ENCODE results near the gene ACOX2. TPM values are rescaled to one million over a fixed set of nuclear protein-coding genes. Genes with fewer than 3 reads are reported as not detected.
A peak's percentile ranks its signal among the peaks of the same experiment; 100 is the strongest.

ACOX2 gene
- total RNA-seq, 4 donors from 2014 or later, result 17.3 to 43.3 (median 23.6) TPM

- H3K27ac ChIP-seq, result peak overlapping the region; percentile 11 to 93 (median 91)
- H3K36me3 ChIP-seq, result no peaks in the 10 kb centered on the region
- TF ChIP-seq CTCF (IDR thresholded peaks at IDR 0.05), result no peak
- no peak for TF ChIP-seq POLR2A (IDR thresholded peaks at IDR 0.05)
- TF ChIP-seq POLR2AphosphoS5 (IDR thresholded peaks at IDR 0.05), result no peak
- no peak for TF ChIP-seq EP300 (IDR thresholded peaks at IDR 0.05)
- no peaks in the 10 kb centered on the region for H3K27me3 ChIP-seq
- WGBS, 2 donors (ENCODE audit: low coverage in 1 of 2), result 0% methylated on average over 1 of the region's 15 CpGs; no CpG with 5 or more reads in 1 of the 2 donors
- ATAC-seq, result no peak
- H3K9me3 ChIP-seq, result no peaks in the 10 kb centered on the region
- H3K4me1 ChIP-seq, result peaks cover 10 to 60% (median 33%) of the 10 kb centered on the region in 3 donors
- peak overlapping the region; percentile 69 to 86 for H3K4me3 ChIP-seq
Observed at GRCh38 chr3:58492494-58492905, 44.5 kb downstream of the ACOX2 start.

GRCh38 chr3:58491506-58492402, 45.2 kb downstream of the ACOX2 start, which contains the start of gene KCTD6:
Gene KCTD6, plus strand, starts transcription at chr3:58492096. Its CDS starts 6,660 bp downstream, at chr3:58498756.
- peak; percentile 97 for ATAC-seq
- 0% methylated on average over 1 to 3 of the region's 104 CpGs for WGBS, 2 donors (ENCODE audit: low coverage in 1 of 2)
- peak; percentile 43 for TF ChIP-seq POLR2AphosphoS5 (IDR thresholded peaks at IDR 0.05)
- TF ChIP-seq CTCF (IDR thresholded peaks at IDR 0.05), result peak; percentile 18 to 84 (median 76)
- peak; percentile 39 to 62 for TF ChIP-seq POLR2A (IDR thresholded peaks at IDR 0.05)
- TF ChIP-seq EP300 (IDR thresholded peaks at IDR 0.05), result no peak

GRCh38 chr3:58490860-58491501, 46.0 kb downstream of the ACOX2 start:
- ATAC-seq, result no peak
- no peak for TF ChIP-seq CTCF (IDR thresholded peaks at IDR 0.05)
- no peak for TF ChIP-seq EP300 (IDR thresholded peaks at IDR 0.05)
- TF ChIP-seq POLR2AphosphoS5 (IDR thresholded peaks at IDR 0.05), result no peak
- no peak for TF ChIP-seq POLR2A (IDR thresholded peaks at IDR 0.05)
- peak overlapping the region; percentile 24 to 86 for H3K4me3 ChIP-seq

More at GRCh38 chr3:58491506-58492402, 45.2 kb downstream of the ACOX2 start, which contains the start of gene KCTD6:
- Histone ChIP-seq H3K9me3 (no peaks in the 10 kb centered on the region), H3K27me3 (no peaks in the 10 kb centered on the region), H3K36me3 (no peaks in the 10 kb centered on the region), H3K4me1 (peaks cover 3 to 58% (median 26%) of the 10 kb centered on the region in 3 donors), H3K27ac (peak within 1 kb of the TSS; percentile 47 to 93 (median 91)), H3K4me3 (peak within 1 kb of the TSS; percentile 69 to 86)

GRCh38 chr3:58488967-58489366, 48.0 kb downstream of the ACOX2 start:
- H3K4me1 ChIP-seq, result peaks cover 3 to 30% (median 11%) of the 10 kb centered on the region in 3 donors
- no peak overlapping the region for H3K27ac ChIP-seq
- no peaks in the 10 kb centered on the region for H3K9me3 ChIP-seq
- H3K27me3 ChIP-seq, result no peaks in the 10 kb centered on the region
- H3K36me3 ChIP-seq, result no peaks in the 10 kb centered on the region
- no peak overlapping the region for H3K4me3 ChIP-seq
- ATAC-seq, result no peak
- TF ChIP-seq EP300 (IDR thresholded peaks at IDR 0.05) (no peak), POLR2AphosphoS5 (IDR thresholded peaks at IDR 0.05) (no peak), POLR2A (IDR thresholded peaks at IDR 0.05) (no peak), CTCF (IDR thresholded peaks at IDR 0.05) (no peak)
- no CpG with 5 or more reads among the region's 2 CpGs for WGBS, 2 donors (ENCODE audit: low coverage in 1 of 2)

More at GRCh38 chr3:58490860-58491501, 46.0 kb downstream of the ACOX2 start:
- Histone ChIP-seq H3K4me1 (peaks cover 3 to 50% (median 18%) of the 10 kb centered on the region in 3 donors), H3K9me3 (no peaks in the 10 kb centered on the region), H3K27me3 (no peaks in the 10 kb centered on the region), H3K27ac (peak overlapping the region; percentile 47 to 93 (median 91)), H3K36me3 (no peaks in the 10 kb centered on the region)
- 68% methylated on average over 4 of the region's 19 CpGs; no CpG with 5 or more reads in 1 of the 2 donors for WGBS, 2 donors (ENCODE audit: low coverage in 1 of 2)

All from gastroesophageal sphincter (tissue), 4 donors.